ENCODE data around the gene INS.

INS gene

GRCh38 chr11:2160736-2161259, at the start of gene INS:
TSS of gene INS (minus strand) at chr11:2161209. CDS start at chr11:2160971, 238 bp downstream.
- no peak for DNase-seq

- DNase-seq = no peak
Measured at GRCh38 chr11:2210366-2211112, 49.5 kb upstream of the INS start.

GRCh38 chr11:2209900-2210321, 48.9 kb upstream of the INS start:
- no peak for DNase-seq

GRCh38 chr11:2209370-2209801, 48.4 kb upstream of the INS start:
- DNase-seq = no peak

GRCh38 chr11:2208691-2209369, 47.8 kb upstream of the INS start:
- peak in 1 of 2 experiments; percentile 15 for DNase-seq

- no peak for DNase-seq
Measured at GRCh38 chr11:2207773-2208621, 47.0 kb upstream of the INS start.

- no peak for DNase-seq
Measured at GRCh38 chr11:2207212-2207611, 46.2 kb upstream of the INS start.

GRCh38 chr11:2205981-2206690, 45.1 kb upstream of the INS start:
- no peak for DNase-seq

GRCh38 chr11:2205214-2205720, 44.3 kb upstream of the INS start:
- DNase-seq = no peak

GRCh38 chr11:2204361-2205213, 43.6 kb upstream of the INS start:
- DNase-seq = no peak

- no peak for DNase-seq
Measured at GRCh38 chr11:2203440-2204259, 42.6 kb upstream of the INS start.

GRCh38 chr11:2202900-2203439, 42.0 kb upstream of the INS start:
- no peak for DNase-seq

- DNase-seq = no peak
Measured at GRCh38 chr11:2202071-2202899, 41.3 kb upstream of the INS start.

- no peak for DNase-seq
Measured at GRCh38 chr11:2201542-2201941, 40.5 kb upstream of the INS start.

- no peak for DNase-seq
Measured at GRCh38 chr11:2200957-2201519, 40.0 kb upstream of the INS start.

- DNase-seq = no peak
Measured at GRCh38 chr11:2200536-2200935, 39.5 kb upstream of the INS start.

- no peak for DNase-seq
Measured at GRCh38 chr11:2199466-2200341, 38.7 kb upstream of the INS start.
